Epithelial cell of esophagus (primary cell): ENCODE results near the gene CCDC88A.
A peak's percentile ranks its signal among the peaks of the same experiment; 100 is the strongest.

ENCODE experiments used
- DNase-seq: peaks from one replicate; pipeline ENCODE4 v3.0.0; 2010; ENCODE audit warnings: low read depth
- H3K4me3 ChIP-seq: 2 replicates; pipeline ENCODE4 v1.5.1; 2011; ENCODE audit warnings: mild to moderate bottlenecking, low read length, control low read depth
- TF ChIP-seq, protein P1 (sequence below): IDR thresholded peaks from 2 replicates; pipeline ENCODE4 v1.5.1; 2011; ENCODE audit warnings: low read depth, mild to moderate bottlenecking, low read length, control low read depth, inconsistent platforms; ENCODE audit not compliant: insufficient read depth; ENCODE audit errors: missing control alignments

Gene CCDC88A

GRCh38 chr2:55345064-55345463 is 74.6 kb downstream of the CCDC88A start:
- DNase-seq, result no peak
- no peak overlapping the region for H3K4me3 ChIP-seq
- TF ChIP-seq, protein P1, sequence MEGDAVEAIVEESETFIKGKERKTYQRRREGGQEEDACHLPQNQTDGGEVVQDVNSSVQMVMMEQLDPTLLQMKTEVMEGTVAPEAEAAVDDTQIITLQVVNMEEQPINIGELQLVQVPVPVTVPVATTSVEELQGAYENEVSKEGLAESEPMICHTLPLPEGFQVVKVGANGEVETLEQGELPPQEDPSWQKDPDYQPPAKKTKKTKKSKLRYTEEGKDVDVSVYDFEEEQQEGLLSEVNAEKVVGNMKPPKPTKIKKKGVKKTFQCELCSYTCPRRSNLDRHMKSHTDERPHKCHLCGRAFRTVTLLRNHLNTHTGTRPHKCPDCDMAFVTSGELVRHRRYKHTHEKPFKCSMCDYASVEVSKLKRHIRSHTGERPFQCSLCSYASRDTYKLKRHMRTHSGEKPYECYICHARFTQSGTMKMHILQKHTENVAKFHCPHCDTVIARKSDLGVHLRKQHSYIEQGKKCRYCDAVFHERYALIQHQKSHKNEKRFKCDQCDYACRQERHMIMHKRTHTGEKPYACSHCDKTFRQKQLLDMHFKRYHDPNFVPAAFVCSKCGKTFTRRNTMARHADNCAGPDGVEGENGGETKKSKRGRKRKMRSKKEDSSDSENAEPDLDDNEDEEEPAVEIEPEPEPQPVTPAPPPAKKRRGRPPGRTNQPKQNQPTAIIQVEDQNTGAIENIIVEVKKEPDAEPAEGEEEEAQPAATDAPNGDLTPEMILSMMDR, result no peak

DNA sequence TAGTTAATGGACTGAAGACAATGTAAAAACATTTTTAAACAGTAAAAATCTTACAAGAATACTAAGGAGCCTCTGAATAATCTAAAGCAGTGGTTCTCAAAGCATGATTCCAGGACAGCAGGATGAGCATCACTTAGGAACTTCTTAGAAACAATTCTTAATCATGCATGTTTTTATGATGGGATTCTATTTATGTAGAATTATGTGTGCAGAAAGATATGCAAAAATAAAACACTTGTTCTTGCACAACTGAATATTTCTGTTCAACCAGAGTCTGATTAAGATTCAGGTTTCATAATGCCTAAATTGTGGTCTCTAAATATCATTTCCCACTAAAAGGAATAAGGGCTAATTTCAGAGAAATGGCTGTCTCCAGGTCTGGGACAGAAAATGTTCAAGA is 81.4 kb downstream of the CCDC88A start:
- H3K4me3 ChIP-seq, result no peak overlapping the region
- no peak for DNase-seq
- TF ChIP-seq, protein P1, result no peak

GRCh38 chr2:55334728-55335127 is 84.9 kb downstream of the CCDC88A start:
- no peak for DNase-seq
- TF ChIP-seq, protein P1, result no peak
- H3K4me3 ChIP-seq, result no peak overlapping the region

GRCh38 chr2:55330541-55331297 is 88.9 kb downstream of the CCDC88A start:
- no peak overlapping the region for H3K4me3 ChIP-seq
- no peak for DNase-seq
- TF ChIP-seq, protein P1, result no peak

DNA sequence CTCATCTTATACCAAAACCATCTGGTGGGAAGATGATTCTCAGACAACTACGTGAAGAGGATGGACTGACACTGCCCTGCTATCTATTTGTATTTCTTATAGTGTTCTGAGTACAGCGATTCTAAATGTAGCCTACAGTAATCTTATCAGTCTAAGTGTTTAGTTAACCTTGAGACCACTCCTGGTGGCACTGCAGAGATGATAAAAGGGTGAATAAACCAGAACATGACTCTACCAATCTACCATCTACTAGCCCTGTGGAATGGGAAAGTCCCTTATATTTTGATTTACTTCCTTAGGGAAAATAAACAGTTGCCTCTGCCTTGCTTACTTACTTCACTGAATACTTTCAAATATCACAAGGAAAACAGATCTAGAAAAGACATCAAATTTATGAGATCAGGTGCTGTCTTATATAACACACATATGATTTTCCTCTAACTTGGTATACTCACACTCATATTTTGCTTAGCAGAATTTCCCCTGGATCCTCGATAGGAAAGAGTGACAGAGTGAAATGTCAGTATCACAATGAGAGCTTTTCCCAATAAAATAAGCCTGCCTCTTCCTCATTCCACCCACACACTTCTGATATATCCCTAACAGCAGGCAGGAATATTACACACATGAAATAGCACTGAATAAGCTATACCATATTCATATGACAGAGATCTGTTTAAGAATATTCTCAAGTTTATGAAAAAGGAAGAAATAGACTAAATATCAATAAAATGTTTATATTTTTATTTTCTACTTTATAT is 92.0 kb downstream of the CCDC88A start:
- no peak overlapping the region for H3K4me3 ChIP-seq
- DNase-seq, result no peak
- TF ChIP-seq, protein P1, result no peak

DNA sequence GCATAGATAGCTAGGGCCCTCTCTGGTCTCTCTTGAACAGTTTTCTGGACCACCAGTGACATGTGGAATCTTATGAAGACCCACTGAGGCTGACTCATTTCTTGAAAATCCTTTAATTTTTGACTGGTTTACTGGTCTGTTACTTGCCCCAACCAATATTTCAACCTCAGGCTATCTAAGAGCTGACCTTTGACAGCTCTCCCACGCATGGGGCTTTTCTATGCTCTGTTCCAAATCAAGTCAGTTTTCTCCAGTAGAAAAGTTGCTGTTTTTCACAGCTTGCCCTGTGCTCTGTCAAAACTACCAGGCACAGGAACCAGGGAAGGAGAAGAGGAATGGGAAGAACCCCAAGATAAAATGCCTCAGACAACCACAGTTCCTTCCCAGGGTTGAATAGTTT is 104.7 kb downstream of the CCDC88A start:
- no peak for DNase-seq
- TF ChIP-seq, protein P1, result no peak
- H3K4me3 ChIP-seq, result no peak overlapping the region

DNA sequence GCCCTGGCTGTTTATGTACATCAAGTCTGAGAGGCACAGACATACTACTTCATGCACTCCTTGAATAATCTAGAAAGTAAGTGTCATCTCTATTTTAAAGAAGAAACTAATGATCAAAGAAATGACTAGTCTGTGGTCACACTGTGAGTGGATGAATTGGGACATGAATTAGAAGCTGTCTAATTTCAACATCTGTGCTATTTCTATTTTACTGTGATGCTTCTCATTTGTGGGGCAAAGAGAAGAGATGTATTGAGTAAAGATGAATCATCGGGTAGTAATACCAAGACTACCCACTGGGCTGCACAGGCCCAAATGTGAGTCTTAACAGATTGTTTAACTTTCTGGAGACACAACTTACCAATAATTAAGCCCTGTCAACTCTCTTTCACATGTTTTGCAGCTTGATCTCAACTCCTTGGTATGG is 108.2 kb downstream of the CCDC88A start:
- TF ChIP-seq, protein P1, result peak; percentile 46
- DNase-seq, result peak; percentile 58
- no peak overlapping the region for H3K4me3 ChIP-seq
